ENCODE data around the gene NDUFV3. TPM values are rescaled to one million over a fixed set of nuclear protein-coding genes. Genes with fewer than 3 reads are reported as not detected.
"Not testable (repeated sequence)": the region's sequence is repeated elsewhere in the genome, so short reads cannot be mapped to it uniquely, and the experiment has no call there.

NDUFV3 gene
- total RNA-seq, 2 experiments from 2014 or later, result 17.0 TPM

- POLR2A ChIA-PET, result no interaction called here
- H3K36me3 Mint-ChIP-seq (ENCODE audit: low read depth), result no peaks in the 10 kb centered on the region
- H3K27ac Mint-ChIP-seq, result no peak overlapping the region
- peaks cover 2% of the 10 kb centered on the region for H3K27me3 Mint-ChIP-seq
- DNase-seq, result no peak
- CTCF ChIA-PET, result no interaction called here
- H3K4me1 Mint-ChIP-seq, result no peaks in the 10 kb centered on the region
- no peaks in the 10 kb centered on the region for H3K9me3 Mint-ChIP-seq
- H3K4me3 Mint-ChIP-seq, result no peak overlapping the region
Observed at GRCh38 chr21:42937960-42938605, 45.0 kb downstream of the NDUFV3 start.

- H3K9me3 Mint-ChIP-seq; H3K27me3 Mint-ChIP-seq; H3K36me3 Mint-ChIP-seq (ENCODE audit: low read depth); DNase-seq; POLR2A ChIA-PET; CTCF ChIA-PET; H3K4me3 Mint-ChIP-seq; H3K4me1 Mint-ChIP-seq; H3K27ac Mint-ChIP-seq: not testable (repeated sequence)
Observed at GRCh38 chr21:42938606-42938995, 45.5 kb downstream of the NDUFV3 start.

GRCh38 chr21:42939582-42940413, 46.7 kb downstream of the NDUFV3 start:
- H3K27ac Mint-ChIP-seq, result no peak overlapping the region
- H3K27me3 Mint-ChIP-seq, result peaks cover 2% of the 10 kb centered on the region
- H3K4me3 Mint-ChIP-seq, result no peak overlapping the region
- no peak for DNase-seq
- H3K9me3 Mint-ChIP-seq, result no peaks in the 10 kb centered on the region
- no peaks in the 10 kb centered on the region for H3K36me3 Mint-ChIP-seq (ENCODE audit: low read depth)
- POLR2A ChIA-PET, result no interaction called here
- H3K4me1 Mint-ChIP-seq, result no peaks in the 10 kb centered on the region
- CTCF ChIA-PET, result no interaction called here

GRCh38 chr21:42941696-42942085, 48.6 kb downstream of the NDUFV3 start:
- Mint-ChIP-seq H3K27ac (no peak overlapping the region), H3K9me3 (no peaks in the 10 kb centered on the region), H3K4me1 (no peaks in the 10 kb centered on the region), H3K36me3 (ENCODE audit: low read depth) (no peaks in the 10 kb centered on the region), H3K4me3 (no peak overlapping the region), H3K27me3 (peaks cover 5% of the 10 kb centered on the region)
- no peak for DNase-seq
- CTCF ChIA-PET, result interaction anchor here (0.6 kb wide), 1 partner anchor 17 kb away, joined by 4 read pairs; no protein-coding TSS in a partner anchor
- POLR2A ChIA-PET, result no interaction called here

GRCh38 chr21:42942244-42942643, 49.1 kb downstream of the NDUFV3 start:
- Mint-ChIP-seq H3K27ac (no peak overlapping the region), H3K36me3 (ENCODE audit: low read depth) (no peaks in the 10 kb centered on the region), H3K9me3 (no peaks in the 10 kb centered on the region), H3K4me1 (no peaks in the 10 kb centered on the region), H3K27me3 (peaks cover 7% of the 10 kb centered on the region), H3K4me3 (no peak overlapping the region)
- DNase-seq, result no peak
- POLR2A ChIA-PET, result no interaction called here
- CTCF ChIA-PET, result interaction anchor here (0.6 kb wide), 1 partner anchor 17 kb away, joined by 4 read pairs; no protein-coding TSS in a partner anchor

- CTCF ChIA-PET; H3K27ac Mint-ChIP-seq; H3K27me3 Mint-ChIP-seq; POLR2A ChIA-PET; DNase-seq; H3K4me3 Mint-ChIP-seq; H3K36me3 Mint-ChIP-seq (ENCODE audit: low read depth); H3K9me3 Mint-ChIP-seq: not testable (repeated sequence)
- peaks cover 15% of the 10 kb centered on the region for H3K4me1 Mint-ChIP-seq
Observed at GRCh38 chr21:42949094-42949755, 56.1 kb downstream of the NDUFV3 start.

- POLR2A ChIA-PET; H3K27me3 Mint-ChIP-seq; DNase-seq; H3K4me3 Mint-ChIP-seq; H3K36me3 Mint-ChIP-seq (ENCODE audit: low read depth); CTCF ChIA-PET; H3K9me3 Mint-ChIP-seq; H3K27ac Mint-ChIP-seq: not testable (repeated sequence)
- H3K4me1 Mint-ChIP-seq, result peaks cover 15% of the 10 kb centered on the region
Observed at GRCh38 chr21:42951193-42951592, 58.1 kb downstream of the NDUFV3 start.

- Mint-ChIP-seq H3K4me1 (peaks cover 12% of the 10 kb centered on the region), H3K36me3 (ENCODE audit: low read depth) (no peaks in the 10 kb centered on the region), H3K27ac (no peak overlapping the region), H3K9me3 (no peaks in the 10 kb centered on the region), H3K4me3 (no peak overlapping the region), H3K27me3 (peaks cover 2% of the 10 kb centered on the region)
- ChIA-PET POLR2A (no interaction called here), CTCF (interaction anchor here (0.7 kb wide), 1 partner anchor 20 kb away, joined by 4 read pairs; no protein-coding TSS in a partner anchor)
- DNase-seq, result no peak
Observed at GRCh38 chr21:42956824-42957630, 63.9 kb downstream of the NDUFV3 start.

- CTCF ChIA-PET; H3K9me3 Mint-ChIP-seq; POLR2A ChIA-PET; H3K36me3 Mint-ChIP-seq (ENCODE audit: low read depth); H3K4me3 Mint-ChIP-seq; H3K27ac Mint-ChIP-seq; H3K27me3 Mint-ChIP-seq; DNase-seq: not testable (repeated sequence)
- H3K4me1 Mint-ChIP-seq, result peaks cover 12% of the 10 kb centered on the region
Observed at GRCh38 chr21:42958122-42958521, 65.0 kb downstream of the NDUFV3 start.

GRCh38 chr21:42959728-42960127, 66.6 kb downstream of the NDUFV3 start:
- no peaks in the 10 kb centered on the region for H3K9me3 Mint-ChIP-seq
- no peak for DNase-seq
- POLR2A ChIA-PET, result interaction anchor here (1.6 kb wide), 1 partner anchor 15 kb away, joined by 7 read pairs; the partner anchor contains the start of gene PKNOX1
- peaks cover 12% of the 10 kb centered on the region for H3K4me1 Mint-ChIP-seq
- H3K36me3 Mint-ChIP-seq (ENCODE audit: low read depth), result no peaks in the 10 kb centered on the region
- peaks cover 2% of the 10 kb centered on the region for H3K27me3 Mint-ChIP-seq
- no peak overlapping the region for H3K4me3 Mint-ChIP-seq
- CTCF ChIA-PET, result no interaction called here
- H3K27ac Mint-ChIP-seq, result no peak overlapping the region

- POLR2A ChIA-PET, result interaction anchor here (0.8 to 1.2 kb wide), 2 partner anchors 9 to 10 kb away, joined by 3 read pairs; no protein-coding TSS in a partner anchor
- CTCF ChIA-PET, result no interaction called here
Observed at GRCh38 chr21:42962380-42963007, 69.4 kb downstream of the NDUFV3 start.

More at GRCh38 chr21:42962380-42963007, 69.4 kb downstream of the NDUFV3 start:
- no peaks in the 10 kb centered on the region for H3K9me3 Mint-ChIP-seq
- DNase-seq, result no peak
- peaks cover 12% of the 10 kb centered on the region for H3K4me1 Mint-ChIP-seq
- H3K27ac Mint-ChIP-seq, result no peak overlapping the region
- peaks cover 2% of the 10 kb centered on the region for H3K27me3 Mint-ChIP-seq
- no peaks in the 10 kb centered on the region for H3K36me3 Mint-ChIP-seq (ENCODE audit: low read depth)
- H3K4me3 Mint-ChIP-seq, result no peak overlapping the region

All from activated CD4-positive, alpha-beta memory T cell treated with anti-CD3 and anti-CD28 coated beads, Interleukin-2, amount 10 ng/mL, durations not matched to agents 7 days and 5 days (primary cell).